Activated CD4-positive, alpha-beta T cell treated with anti-CD3 and anti-CD28 coated beads, Interleukin-2, amount 10 ng/mL, durations not matched to agents 24 days and 14 days (primary cell): ENCODE data around the gene ACTRT3. TPM values are rescaled to one million over a fixed set of nuclear protein-coding genes. Genes with fewer than 3 reads are reported as not detected.

ENCODE experiments used
- DNase-seq: peaks from one replicate; pipeline ENCODE4 v3.0.0; 2022
- H3K27ac Mint-ChIP-seq: one replicate; pipeline ENCODE4 v1.8.0; 2022; ENCODE audit warnings: mild to moderate bottlenecking, mixed read lengths
- H3K27me3 Mint-ChIP-seq: one replicate; pipeline ENCODE4 v1.8.0; 2022; ENCODE audit warnings: mixed read lengths
- H3K36me3 Mint-ChIP-seq: one replicate; pipeline ENCODE4 v1.8.0; 2022; ENCODE audit warnings: low read depth, mild to moderate bottlenecking, mixed read lengths
- H3K4me1 Mint-ChIP-seq: one replicate; pipeline ENCODE4 v1.8.0; 2021; ENCODE audit warnings: mixed read lengths
- H3K4me3 Mint-ChIP-seq: one replicate; pipeline ENCODE4 v1.8.0; 2022; ENCODE audit warnings: mild to moderate bottlenecking, moderate library complexity, mixed read lengths
- H3K9me3 Mint-ChIP-seq: one replicate; pipeline ENCODE4 v1.8.0; 2021; ENCODE audit warnings: mixed read lengths
- intact Hi-C: fragments of 100-400 bp; cut with micrococcal nuclease; formaldehyde crosslinking; loops from one replicate; pipeline ENCODE4 v1.15.1; 2023
- total RNA-seq: library from RNA; stranded (reverse); gene quantifications from 2 replicates; pipeline ENCODE4 v1.2.3, GENCODE V29; 2022

ACTRT3 gene
- total RNA-seq, 1 donor from 2014 or later, result 1.1 TPM

DNA sequence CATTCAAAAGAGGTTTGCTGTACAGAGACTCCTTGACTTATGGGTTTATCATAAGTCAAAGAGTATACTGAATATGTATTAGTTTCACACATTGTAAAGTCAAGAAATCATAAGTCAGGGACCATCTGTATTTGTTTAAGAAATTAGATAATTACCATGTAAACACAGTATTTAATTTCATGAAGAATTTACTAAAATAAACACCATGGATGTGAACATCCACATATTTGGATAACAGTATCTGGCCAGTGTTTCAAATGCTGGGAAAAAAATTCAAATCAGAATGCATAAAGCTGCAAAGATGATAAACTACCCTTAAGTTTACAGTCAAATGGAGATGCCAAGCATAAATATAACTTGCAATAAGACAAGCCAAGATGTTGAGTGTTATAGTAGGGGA is 20.9 kb upstream of the ACTRT3 start:
- no peak overlapping the region for H3K27ac Mint-ChIP-seq
- H3K4me1 Mint-ChIP-seq, result peaks cover 5% of the 10 kb centered on the region
- H3K36me3 Mint-ChIP-seq, result peaks cover 41% of the 10 kb centered on the region
- no peaks in the 10 kb centered on the region for H3K9me3 Mint-ChIP-seq
- no peaks in the 10 kb centered on the region for H3K27me3 Mint-ChIP-seq
- DNase-seq, result no peak
- intact Hi-C loops, result no loop called here
- no peak overlapping the region for H3K4me3 Mint-ChIP-seq

- Mint-ChIP-seq H3K4me3 (no peak overlapping the region), H3K9me3 (no peaks in the 10 kb centered on the region), H3K36me3 (peaks cover 42% of the 10 kb centered on the region), H3K27ac (no peak overlapping the region), H3K27me3 (no peaks in the 10 kb centered on the region), H3K4me1 (peaks cover 5% of the 10 kb centered on the region)
- intact Hi-C loops, result no loop called here
- no peak for DNase-seq
These were observed 18.4 kb upstream of the ACTRT3 start for GRCh38 chr3:169787791-169788190.

- Mint-ChIP-seq H3K36me3 (peaks cover 43% of the 10 kb centered on the region), H3K9me3 (no peaks in the 10 kb centered on the region), H3K27me3 (no peaks in the 10 kb centered on the region), H3K4me3 (no peak overlapping the region), H3K4me1 (peaks cover 7% of the 10 kb centered on the region), H3K27ac (no peak overlapping the region)
- intact Hi-C loops, result no loop called here
- DNase-seq, result no peak
These were observed 17.8 kb upstream of the ACTRT3 start for GRCh38 chr3:169787120-169787519.

GRCh38 chr3:169781209-169781855 is 12.0 kb upstream of the ACTRT3 start:
- Mint-ChIP-seq H3K27me3 (no peaks in the 10 kb centered on the region), H3K27ac (peak overlapping the region; percentile 48), H3K9me3 (no peaks in the 10 kb centered on the region), H3K4me1 (peaks cover 37% of the 10 kb centered on the region), H3K4me3 (peak overlapping the region; percentile 33), H3K36me3 (peaks cover 64% of the 10 kb centered on the region)
- no peak for DNase-seq
- intact Hi-C loops, result no loop called here

- Mint-ChIP-seq H3K4me1 (peaks cover 42% of the 10 kb centered on the region), H3K27me3 (no peaks in the 10 kb centered on the region), H3K36me3 (peaks cover 64% of the 10 kb centered on the region), H3K4me3 (peak overlapping the region; percentile 33), H3K27ac (peak overlapping the region; percentile 48), H3K9me3 (no peaks in the 10 kb centered on the region)
- intact Hi-C loops, result no loop called here
- peak; percentile 71 for DNase-seq
These were observed 11.4 kb upstream of the ACTRT3 start for GRCh38 chr3:169780742-169781141.

- Mint-ChIP-seq H3K36me3 (peaks cover 75% of the 10 kb centered on the region), H3K27me3 (no peaks in the 10 kb centered on the region), H3K4me3 (no peak overlapping the region), H3K4me1 (peaks cover 55% of the 10 kb centered on the region), H3K9me3 (no peaks in the 10 kb centered on the region), H3K27ac (no peak overlapping the region)
- intact Hi-C loops, result no loop called here
- no peak for DNase-seq
These were observed 8.5 kb upstream of the ACTRT3 start for GRCh38 chr3:169777822-169778221.

DNA sequence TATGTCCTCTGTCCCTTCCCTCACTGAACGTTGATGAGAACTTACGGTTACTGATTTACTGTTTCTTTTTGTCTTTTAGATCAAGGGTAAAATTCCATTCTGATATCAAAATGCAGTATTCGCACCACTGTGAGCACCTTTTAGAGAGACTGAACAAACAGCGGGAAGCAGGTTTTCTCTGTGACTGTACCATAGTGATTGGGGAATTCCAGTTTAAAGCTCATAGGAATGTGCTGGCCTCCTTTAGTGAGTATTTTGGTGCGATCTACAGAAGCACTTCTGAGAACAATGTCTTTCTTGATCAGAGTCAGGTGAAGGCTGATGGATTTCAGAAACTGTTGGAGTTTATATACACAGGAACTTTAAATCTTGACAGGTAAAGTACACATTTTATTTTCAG is 4.8 kb upstream of the ACTRT3 start:
- Mint-ChIP-seq H3K4me1 (peaks cover 38% of the 10 kb centered on the region), H3K4me3 (peak overlapping the region; percentile 99), H3K36me3 (peaks cover 48% of the 10 kb centered on the region), H3K27ac (peak overlapping the region; percentile 100), H3K9me3 (no peaks in the 10 kb centered on the region), H3K27me3 (no peaks in the 10 kb centered on the region)
- intact Hi-C loops, result loop anchor here (1.0 to 5.0 kb wide), 3 partner anchors 17 to 1098 kb away; partner anchors contain the start of gene RPL22L1
- DNase-seq, result no peak

GRCh38 chr3:169772897-169773816 is 3.8 kb upstream of the ACTRT3 start, which contains the start of gene MYNN:
Gene MYNN (plus strand): TSS chr3:169773396. CDS start chr3:169774296, 900 bp downstream.
- no peaks in the 10 kb centered on the region for H3K27me3 Mint-ChIP-seq
- intact Hi-C loops, result loop anchor here (1.0 to 5.0 kb wide), 5 partner anchors 9 to 1099 kb away; partner anchors contain the start of genes LRRC34, LRRIQ4, PHC3 and RPL22L1
- peaks cover 31% of the 10 kb centered on the region for H3K4me1 Mint-ChIP-seq

GRCh38 chr3:169772305-169772896 is 3.0 kb upstream of the ACTRT3 start:
- intact Hi-C loops, result loop anchor here (2.0 to 5.0 kb wide), 3 partner anchors 285 to 1100 kb away; partner anchors contain the start of genes PHC3 and RPL22L1
- Mint-ChIP-seq H3K27me3 (no peaks in the 10 kb centered on the region), H3K4me1 (peaks cover 28% of the 10 kb centered on the region), H3K4me3 (peak overlapping the region; percentile 99), H3K27ac (peak overlapping the region; percentile 100), H3K9me3 (no peaks in the 10 kb centered on the region), H3K36me3 (peaks cover 33% of the 10 kb centered on the region)
- no peak for DNase-seq

More at GRCh38 chr3:169772897-169773816, 3.8 kb upstream of the ACTRT3 start, which contains the start of gene MYNN:
- H3K27ac Mint-ChIP-seq, result peak within 1 kb of the TSS; percentile 100
- no peaks in the 10 kb centered on the region for H3K9me3 Mint-ChIP-seq
- peak; percentile 98 for DNase-seq
- H3K4me3 Mint-ChIP-seq, result peak within 1 kb of the TSS; percentile 99
- H3K36me3 Mint-ChIP-seq, result peaks cover 40% of the 10 kb centered on the region

GRCh38 chr3:169771497-169772304 is 2.3 kb upstream of the ACTRT3 start:
- no peaks in the 10 kb centered on the region for H3K27me3 Mint-ChIP-seq
- intact Hi-C loops, result loop anchor here (2.0 to 5.0 kb wide), 3 partner anchors 286 to 1101 kb away; partner anchors contain the start of genes PHC3 and RPL22L1
- no peaks in the 10 kb centered on the region for H3K9me3 Mint-ChIP-seq
- H3K4me1 Mint-ChIP-seq, result peaks cover 24% of the 10 kb centered on the region
- H3K36me3 Mint-ChIP-seq, result peaks cover 27% of the 10 kb centered on the region
- DNase-seq, result peak; percentile 92
- peak overlapping the region; percentile 99 for H3K4me3 Mint-ChIP-seq
- peak overlapping the region; percentile 100 for H3K27ac Mint-ChIP-seq

DNA sequence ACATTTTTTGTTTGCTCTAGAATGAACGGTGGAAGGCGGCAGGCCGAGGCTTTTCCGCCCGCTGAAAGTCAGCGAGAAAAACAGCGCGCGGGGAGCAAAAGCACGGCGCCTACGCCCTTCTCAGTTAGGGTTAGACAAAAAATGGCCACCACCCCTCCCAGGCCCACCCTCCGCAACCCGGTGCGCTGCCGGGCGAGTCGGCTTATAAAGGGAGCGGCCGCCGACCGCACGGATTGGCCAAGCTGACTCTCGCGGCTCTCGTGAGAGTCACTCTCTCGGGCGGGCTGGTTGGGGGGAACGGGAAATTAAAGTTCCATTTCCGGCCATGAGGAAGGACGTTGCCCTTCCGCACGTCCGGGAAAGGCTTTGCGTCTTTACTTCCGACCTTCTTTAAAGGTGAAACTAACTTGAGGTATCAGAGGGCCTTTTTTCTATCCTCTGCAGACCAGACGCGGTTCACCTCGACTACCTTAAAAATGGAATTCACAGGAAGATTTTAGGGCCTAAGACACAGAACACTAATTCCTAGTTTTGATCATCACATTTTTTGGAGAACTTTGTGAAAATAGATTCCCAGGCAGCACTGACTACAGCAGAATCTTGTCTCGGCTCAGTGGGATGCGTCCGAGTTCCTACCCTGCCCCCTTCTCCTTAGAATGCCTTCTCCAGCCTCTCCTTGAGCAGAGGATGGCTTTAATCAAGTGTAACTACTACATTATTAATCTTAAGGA is 4.3 kb downstream of the ACTRT3 start, which contains the start of gene TERC:
TERC (minus strand) TSS at position 179 of the 731 bp plus-strand sequence.
- Mint-ChIP-seq H3K4me1 (peaks cover 19% of the 10 kb centered on the region), H3K9me3 (no peaks in the 10 kb centered on the region), H3K4me3 (peak within 1 kb of the TSS; percentile 96), H3K36me3 (peaks cover 1% of the 10 kb centered on the region), H3K27ac (peak within 1 kb of the TSS; percentile 98), H3K27me3 (no peaks in the 10 kb centered on the region)
- intact Hi-C loops, result loop anchor here (1.0 to 5.0 kb wide), 6 partner anchors 8 to 592 kb away; partner anchors contain the start of genes GPR160, LRRC34, LRRIQ4 and MYNN
- DNase-seq, result peak; percentile 96

- H3K27me3 Mint-ChIP-seq, result no peaks in the 10 kb centered on the region
- H3K4me1 Mint-ChIP-seq, result peaks cover 21% of the 10 kb centered on the region
- H3K36me3 Mint-ChIP-seq, result peaks cover 4% of the 10 kb centered on the region
These were observed 5.0 kb downstream of the ACTRT3 start for GRCh38 chr3:169764312-169764881.

More at GRCh38 chr3:169764312-169764881, 5.0 kb downstream of the ACTRT3 start:
- peak; percentile 86 for DNase-seq
- intact Hi-C loops, result loop anchor here (1.0 to 5.0 kb wide), 6 partner anchors 9 to 592 kb away; partner anchors contain the start of genes GPR160, LRRC34, LRRIQ4 and MYNN
- H3K27ac Mint-ChIP-seq, result peak overlapping the region; percentile 98
- H3K4me3 Mint-ChIP-seq, result peak overlapping the region; percentile 96
- H3K9me3 Mint-ChIP-seq, result no peaks in the 10 kb centered on the region
